Measurements from ENCODE around the gene PRODH. TPM values are rescaled to one million over a fixed set of nuclear protein-coding genes. Genes with fewer than 3 reads are reported as not detected.

PRODH gene
- total RNA-seq = 10 to 100 TPM in 2 of 4 donors, 1 to 10 TPM in 2; 3.5 to 14.2 (median 9.3) TPM

GRCh38 chr22:18935889-18936529 is at the start of gene PRODH:
TSS of gene PRODH (minus strand) at chr22:18936293. CDS start at chr22:18936287, 6 bp downstream.
- Histone ChIP-seq H3K27me3 (no peaks in the 10 kb centered on the region), H3K4me1 (no peaks in the 10 kb centered on the region), H3K9me3 (no peaks in the 10 kb centered on the region), H3K27ac (no peak within 1 kb of the TSS), H3K4me3 (no peak within 1 kb of the TSS), H3K36me3 (no peaks in the 10 kb centered on the region)
- in situ Hi-C loops (cut with MboI; ENCODE audit: low pct_ligation_motif_present in 1 of 4, low pct_unique_long_range_greater_than_20kb in 1 of 4, low sequenced_read_pairs in 3 of 4) = no loop called here
- no peak for DNase-seq
- no CpG with 5 or more reads among the region's 67 CpGs for WGBS, 2 donors (ENCODE audit: low coverage in 1 of 2)
- TF ChIP-seq POLR2A (IDR thresholded peaks at IDR 0.05) (no peak), POLR2AphosphoS5 (IDR thresholded peaks at IDR 0.05) (no peak), EP300 (IDR thresholded peaks at IDR 0.05; ENCODE audit: low read depth) (no peak), CTCF (IDR thresholded peaks at IDR 0.05) (no peak)
- intact Hi-C loops (cut with DNase I; ENCODE audit: low total_unique reads) = no loop called here

GRCh38 chr22:18985780-18986179 is 49.7 kb upstream of the PRODH start:
- Histone ChIP-seq H3K27ac (no peak overlapping the region), H3K4me1 (no peaks in the 10 kb centered on the region), H3K9me3 (peaks cover 2 to 6% of the 10 kb centered on the region in 2 donors), H3K4me3 (no peak overlapping the region), H3K27me3 (no peaks in the 10 kb centered on the region), H3K36me3 (no peaks in the 10 kb centered on the region)
- 90% methylated on average over 21 of the region's 21 CpGs; no CpG with 5 or more reads in 1 of the 2 donors for WGBS, 2 donors (ENCODE audit: low coverage in 1 of 2)
- in situ Hi-C loops (cut with MboI; ENCODE audit: low pct_ligation_motif_present in 1 of 4, low pct_unique_long_range_greater_than_20kb in 1 of 4, low sequenced_read_pairs in 3 of 4) (loop anchor here in 1 of 4 donors (25.0 kb wide), 1 partner anchor 652 kb away; no protein-coding TSS in a partner anchor), intact Hi-C loops (cut with DNase I; ENCODE audit: low total_unique reads) (no loop called here)
- TF ChIP-seq POLR2AphosphoS5 (IDR thresholded peaks at IDR 0.05) = no peak
- no peak for TF ChIP-seq EP300 (IDR thresholded peaks at IDR 0.05; ENCODE audit: low read depth)
- TF ChIP-seq POLR2A (IDR thresholded peaks at IDR 0.05) = no peak
- TF ChIP-seq CTCF (IDR thresholded peaks at IDR 0.05) = no peak
- no peak for DNase-seq

GRCh38 chr22:18984564-18984963 is 48.5 kb upstream of the PRODH start:
- WGBS, 2 donors (ENCODE audit: low coverage in 1 of 2) = 86% methylated on average over 10 of the region's 10 CpGs; no CpG with 5 or more reads in 1 of the 2 donors

More at GRCh38 chr22:18984564-18984963, 48.5 kb upstream of the PRODH start:
- H3K36me3 ChIP-seq = no peaks in the 10 kb centered on the region
- in situ Hi-C loops (cut with MboI; ENCODE audit: low pct_ligation_motif_present in 1 of 4, low pct_unique_long_range_greater_than_20kb in 1 of 4, low sequenced_read_pairs in 3 of 4) = loop anchor here in 1 of 4 donors (25.0 kb wide), 1 partner anchor 653 kb away; no protein-coding TSS in a partner anchor
- H3K9me3 ChIP-seq = peaks cover 5 to 9% of the 10 kb centered on the region in 2 donors
- H3K4me1 ChIP-seq = no peaks in the 10 kb centered on the region
- no peak overlapping the region for H3K27ac ChIP-seq
- no peak for DNase-seq
- TF ChIP-seq POLR2AphosphoS5 (IDR thresholded peaks at IDR 0.05) (no peak), POLR2A (IDR thresholded peaks at IDR 0.05) (no peak), EP300 (IDR thresholded peaks at IDR 0.05; ENCODE audit: low read depth) (no peak), CTCF (IDR thresholded peaks at IDR 0.05) (no peak)
- H3K4me3 ChIP-seq = no peak overlapping the region
- no peaks in the 10 kb centered on the region for H3K27me3 ChIP-seq
- intact Hi-C loops (cut with DNase I; ENCODE audit: low total_unique reads) = no loop called here

Measured in transverse colon (tissue), 4 donors.